Measurements from ENCODE around the gene COMT.
"Not testable (repeated sequence)": the region's sequence is repeated elsewhere in the genome, so short reads cannot be mapped to it uniquely, and the experiment has no call there.

The COMT gene

DNA sequence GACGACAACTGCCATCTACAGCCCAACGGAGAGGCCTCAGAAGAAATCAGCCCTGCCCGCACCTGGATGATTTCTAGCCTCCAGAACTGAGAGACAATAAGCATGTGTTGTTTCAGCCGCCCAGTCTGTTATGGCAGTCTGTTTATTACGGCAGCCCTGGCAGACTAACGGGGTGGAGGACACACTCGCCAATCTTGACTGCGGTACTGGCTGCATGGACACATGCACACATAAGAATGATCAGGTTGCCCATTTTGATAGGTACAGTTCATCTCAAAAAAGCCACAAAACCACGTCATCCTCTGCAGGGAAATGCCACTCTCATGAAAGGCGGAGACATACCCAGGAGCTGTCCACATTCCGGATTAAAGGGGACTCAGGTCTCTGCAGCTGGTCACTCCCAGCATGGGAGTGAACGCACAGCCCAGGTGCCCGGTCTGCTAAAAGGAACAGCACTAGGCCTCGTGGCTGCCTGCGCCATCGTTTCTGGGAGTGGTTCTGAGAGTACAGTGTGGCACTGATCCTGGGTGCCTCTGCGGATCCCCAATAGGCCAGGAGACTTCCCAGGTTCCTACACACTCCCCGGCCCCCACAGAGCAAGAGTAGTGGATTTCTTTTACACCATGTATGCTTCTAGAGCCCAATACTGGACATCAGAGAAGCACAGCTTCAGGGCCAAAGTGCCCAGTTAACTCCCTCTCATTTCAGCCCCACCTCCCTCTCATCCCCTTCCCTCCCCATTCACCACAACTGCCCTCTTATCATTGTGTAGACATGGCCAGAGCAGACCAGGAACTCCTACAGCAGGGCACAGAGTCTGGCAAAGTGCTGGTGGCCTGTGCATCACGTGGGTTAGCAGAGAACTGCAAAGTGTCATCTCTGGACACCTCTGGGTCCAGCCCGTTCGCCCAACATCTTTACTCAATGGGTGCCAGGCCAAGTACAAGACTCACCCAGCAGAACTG is 11.7 kb upstream of the COMT start:
- DNase-seq (ENCODE audit: low read depth in 2 of 2) = no peak

DNA sequence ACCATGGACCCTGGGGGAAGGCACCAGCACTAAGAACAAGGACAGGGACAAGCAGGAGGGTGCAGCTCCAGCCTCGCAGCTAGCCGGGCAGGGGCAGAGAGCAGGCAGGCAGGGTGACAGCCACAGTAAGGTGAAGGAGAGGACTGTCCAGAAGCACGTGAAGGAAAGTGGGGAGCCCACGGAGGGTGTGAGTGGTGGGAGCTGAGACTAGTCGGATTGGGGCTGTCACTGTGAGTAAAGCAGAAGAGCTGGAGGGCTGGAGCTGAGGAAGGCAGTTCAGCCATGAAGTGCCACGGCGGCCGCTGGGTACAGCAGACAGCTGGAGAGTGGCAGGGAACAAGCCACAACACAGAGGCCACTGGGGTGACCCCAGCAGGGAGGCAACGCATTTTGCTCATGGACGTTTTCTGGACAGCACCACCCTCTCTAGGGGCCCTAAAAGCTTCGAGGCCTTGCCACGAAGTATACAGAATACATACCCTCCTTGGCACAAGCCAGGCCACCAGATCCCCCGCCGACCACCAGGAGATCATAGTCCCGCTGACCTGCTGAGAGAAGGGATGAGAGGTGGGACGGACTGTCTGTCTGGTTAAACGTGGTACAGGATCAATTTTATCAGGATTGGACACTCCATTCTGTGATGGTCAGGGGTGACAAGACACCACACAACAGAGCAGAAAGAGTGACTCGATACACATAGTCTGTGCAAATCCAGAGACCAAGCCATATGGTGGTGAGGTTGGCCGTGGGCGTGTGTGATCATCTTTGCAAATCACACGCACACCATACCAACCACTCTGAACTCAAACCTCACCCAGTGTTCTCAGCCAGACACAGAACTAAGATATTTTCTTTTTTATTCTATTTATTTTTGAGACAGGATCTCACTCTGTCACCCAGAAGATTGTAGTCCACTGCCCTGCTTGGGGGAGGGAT is 10.8 kb upstream of the COMT start:
- DNase-seq (ENCODE audit: low read depth in 2 of 2) = no peak

DNA sequence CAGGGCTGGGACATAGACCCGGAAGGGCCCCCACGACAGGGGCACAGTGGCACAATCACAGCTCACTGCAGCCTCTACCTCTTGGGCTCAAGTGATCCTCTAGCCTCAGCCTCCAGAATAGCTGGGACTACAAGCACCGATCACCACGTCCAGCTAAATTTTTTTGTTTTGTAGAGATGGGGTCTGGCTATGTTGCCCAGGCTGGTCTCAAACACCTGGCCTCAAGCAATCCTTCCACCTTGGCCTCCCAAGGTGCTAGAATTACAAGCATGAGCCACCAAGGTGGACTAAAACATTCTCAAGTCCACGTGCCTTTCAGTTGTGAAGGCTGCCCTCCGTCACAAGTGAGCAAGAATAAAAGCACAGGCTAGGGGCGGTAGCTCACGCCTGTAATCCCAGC is 10.1 kb upstream of the COMT start:
- no peak for DNase-seq (ENCODE audit: low read depth in 2 of 2)

DNA sequence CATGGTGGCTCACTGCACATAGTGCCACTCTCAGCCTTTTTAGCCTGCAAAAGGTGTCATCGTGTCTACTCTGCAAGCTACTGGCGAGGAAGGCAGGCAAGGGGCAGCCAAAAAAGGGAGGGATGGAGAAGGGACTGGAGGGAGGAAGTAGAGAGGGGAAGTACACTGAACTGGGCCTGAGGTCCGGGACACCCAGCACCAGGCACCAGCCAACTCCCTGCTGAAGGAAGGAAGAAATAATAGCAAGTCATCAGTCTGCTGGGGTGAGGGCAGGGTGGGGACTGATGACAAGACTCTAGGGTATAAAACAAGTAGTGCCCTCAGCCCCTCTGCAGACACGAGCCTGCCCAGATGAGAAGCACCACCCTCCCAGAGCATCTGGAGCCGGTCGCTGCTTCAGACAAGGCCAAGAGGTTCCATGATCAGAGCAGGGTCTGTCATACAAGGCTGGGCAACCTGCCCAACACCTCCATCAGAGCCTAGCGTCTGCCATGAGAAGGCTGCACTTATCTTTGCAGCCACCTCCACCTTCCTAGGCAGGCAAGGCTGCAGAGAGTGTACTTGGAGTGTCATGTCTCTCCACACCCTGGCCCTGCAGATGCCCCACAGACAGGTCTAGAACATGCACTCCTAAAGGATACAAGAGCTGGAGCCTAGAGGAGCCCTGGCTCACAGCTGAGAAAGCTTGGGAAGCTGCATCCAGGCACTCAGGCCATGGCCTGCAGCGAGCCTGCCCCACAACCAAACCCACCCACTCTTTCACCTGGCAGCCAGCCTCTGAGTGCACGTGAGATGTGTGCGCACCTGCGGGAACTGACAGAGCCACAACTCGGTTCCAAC is 9.0 kb upstream of the COMT start:
- DNase-seq (ENCODE audit: low read depth in 2 of 2) = no peak

DNA sequence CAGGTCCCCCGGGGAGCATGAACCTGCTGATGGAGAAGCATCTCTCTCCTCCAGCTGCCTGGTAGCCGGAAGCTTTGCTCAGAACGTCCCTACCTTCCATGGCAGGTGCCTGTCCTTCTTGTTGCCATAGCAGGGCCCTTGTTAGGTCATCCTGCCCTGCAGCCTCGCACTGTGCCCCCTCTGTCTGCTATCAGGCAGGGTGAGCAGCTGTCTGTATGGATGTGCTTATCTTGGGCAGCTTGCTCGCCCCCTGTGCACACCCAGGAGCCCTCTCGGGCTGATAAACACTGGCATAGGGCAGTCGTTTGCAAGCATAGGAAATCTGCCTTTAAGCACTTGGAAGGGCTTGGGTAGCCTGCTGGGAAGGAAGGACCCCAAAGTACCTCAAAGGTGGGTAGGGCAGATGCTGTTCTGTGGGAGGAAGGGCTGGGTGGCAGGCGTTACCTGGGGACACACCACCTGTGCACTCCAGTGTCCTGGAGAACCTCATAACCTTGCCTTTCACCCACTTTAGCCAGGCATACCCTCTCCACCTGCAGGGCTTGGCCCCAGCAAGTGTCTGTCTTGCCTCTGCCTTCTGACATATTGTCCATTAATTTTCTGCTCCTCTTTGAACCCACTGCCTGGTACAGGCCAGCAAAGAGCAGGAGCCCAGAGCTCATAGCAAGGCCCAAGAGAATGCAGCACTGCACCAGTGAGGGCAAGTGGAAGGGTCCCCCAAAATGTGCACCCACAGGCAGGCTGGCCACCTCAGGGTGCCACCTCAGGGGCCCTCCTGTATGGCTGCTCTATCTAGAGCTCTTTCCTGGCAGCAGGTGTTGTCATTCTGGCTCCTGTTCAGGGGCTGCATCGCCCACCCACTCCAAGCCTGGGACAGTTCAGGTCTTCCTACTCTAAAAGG is 8.0 kb upstream of the COMT start:
- no peak for DNase-seq (ENCODE audit: low read depth in 2 of 2)

DNA sequence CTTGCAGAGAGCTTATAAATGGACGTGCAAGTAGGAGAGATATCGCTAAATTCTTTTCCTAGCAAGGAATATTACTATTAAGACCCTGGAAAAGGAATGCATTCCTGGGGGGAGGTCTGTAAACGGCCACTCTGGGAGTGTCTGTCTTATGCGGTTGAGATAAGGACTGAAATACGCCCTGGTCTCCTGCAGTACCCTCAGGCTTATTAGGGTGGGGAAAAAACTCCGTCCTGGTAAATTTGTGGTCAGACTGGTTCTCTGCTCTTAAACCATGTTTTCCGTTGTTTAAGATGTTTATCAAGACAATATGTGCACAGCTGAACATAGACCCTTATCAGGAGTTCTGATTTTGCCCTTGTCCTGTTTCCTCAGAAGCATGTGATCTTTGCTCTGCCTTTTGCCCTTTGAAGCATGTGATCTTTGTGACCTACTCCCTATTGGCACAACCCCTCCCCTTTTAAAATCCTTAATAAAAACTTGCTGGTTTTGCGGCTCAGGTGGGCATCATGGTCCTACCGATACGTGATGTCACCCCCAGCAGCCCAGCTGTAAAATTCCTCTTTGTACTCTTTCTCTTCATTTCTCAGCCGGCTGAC is 6.4 kb upstream of the COMT start:
- not testable (repeated sequence) for DNase-seq (ENCODE audit: low read depth in 2 of 2)

DNA sequence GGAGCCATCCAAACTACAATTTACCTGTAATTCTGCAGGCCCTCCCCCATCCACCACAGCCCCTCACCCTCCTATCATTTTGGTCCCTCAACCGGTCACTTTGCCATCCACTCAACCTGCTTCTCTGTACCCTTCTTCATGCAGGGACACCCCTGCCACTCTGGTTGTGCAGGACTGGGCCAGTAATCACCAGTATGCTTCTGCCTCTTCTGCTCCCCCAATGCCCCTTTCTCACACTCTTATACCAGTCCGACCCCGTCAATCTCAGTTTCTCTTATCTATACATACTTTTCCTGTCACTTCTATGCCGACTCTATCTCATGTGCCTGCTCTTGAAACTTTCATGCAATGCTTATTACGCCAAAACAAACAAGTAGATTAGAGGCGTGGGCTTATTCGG is 5.1 kb upstream of the COMT start:
- no peak for DNase-seq (ENCODE audit: low read depth in 2 of 2)

DNA sequence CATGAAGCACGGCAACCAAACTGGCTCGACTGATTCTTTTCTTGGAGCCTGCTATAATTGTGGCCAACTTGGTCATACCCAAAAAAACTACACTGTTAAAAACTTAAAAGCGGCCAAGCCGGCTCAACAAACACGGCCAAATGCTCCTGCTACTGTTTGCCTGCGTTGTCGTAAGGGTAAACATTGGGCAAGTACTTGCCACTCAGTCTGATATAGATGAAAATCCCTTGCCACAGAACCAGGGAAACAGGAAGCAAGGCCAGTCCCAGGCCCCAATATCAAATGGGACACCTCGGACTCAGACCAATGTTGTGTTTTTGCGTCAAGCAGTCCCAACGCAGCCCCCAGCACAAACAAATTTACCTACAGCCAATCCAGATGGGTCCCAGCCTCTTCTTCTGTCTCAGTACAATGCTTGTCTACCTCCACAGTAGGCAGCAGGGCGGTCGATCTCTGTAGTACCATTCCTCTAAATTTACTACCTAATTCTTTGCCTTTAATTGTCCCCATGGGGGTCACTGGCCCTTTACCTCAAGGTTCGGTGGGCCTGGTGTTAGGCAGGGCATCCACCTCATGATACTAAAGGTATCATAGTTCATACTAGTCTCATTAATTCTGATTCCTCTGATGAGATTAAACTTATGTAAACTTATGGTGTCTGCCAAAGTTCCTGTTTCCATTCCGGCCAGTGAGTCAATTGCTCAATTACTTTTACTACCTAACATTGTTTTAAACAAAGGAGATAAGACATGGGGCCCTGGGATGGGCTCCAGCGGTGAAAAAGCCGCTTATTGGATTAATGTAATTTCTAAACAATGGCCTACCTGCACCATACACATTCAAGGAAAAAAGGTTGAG is 3.7 kb upstream of the COMT start:
- no peak for DNase-seq (ENCODE audit: low read depth in 2 of 2)

DNA sequence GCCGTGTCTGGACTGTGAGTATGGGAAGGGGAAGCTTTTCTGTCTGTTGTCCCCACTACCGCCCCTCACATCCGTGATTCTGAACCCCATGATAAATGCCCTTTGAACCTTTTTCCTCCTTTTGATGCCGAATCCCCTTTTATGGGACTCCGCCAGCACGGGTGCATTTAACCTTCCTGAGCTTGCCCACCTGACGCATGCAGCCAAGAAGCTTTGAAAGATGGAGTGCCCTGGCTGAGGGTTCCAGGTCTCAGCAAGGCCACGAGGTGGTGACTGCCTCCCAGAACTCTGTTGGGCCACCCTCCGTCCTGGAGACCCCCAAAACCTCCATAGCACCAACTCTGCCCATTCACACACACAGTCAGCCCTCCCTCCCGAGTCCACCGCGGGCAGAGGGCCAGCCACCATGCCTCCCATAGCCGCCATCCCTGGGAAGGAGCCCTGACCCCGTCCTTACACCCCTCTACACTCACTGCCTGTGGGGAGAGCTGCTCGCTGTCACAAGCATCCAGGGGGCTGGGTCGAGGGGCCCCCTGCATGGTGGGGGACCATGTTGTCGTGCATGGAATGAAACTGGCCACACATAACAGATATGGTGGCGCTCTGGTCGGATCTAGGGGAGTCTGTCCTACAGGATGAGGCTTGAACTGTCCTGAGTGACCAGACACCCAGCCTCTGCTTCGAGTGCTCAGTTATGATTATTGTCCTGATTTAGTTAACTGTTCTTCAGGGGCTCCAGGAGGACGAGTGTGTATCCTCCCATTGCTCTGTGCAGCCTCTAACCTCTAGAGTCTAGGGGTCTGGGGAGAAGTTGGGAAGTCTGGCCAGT is 822 bp upstream of the COMT start:
- DNase-seq (ENCODE audit: low read depth in 2 of 2) = no peak

DNA sequence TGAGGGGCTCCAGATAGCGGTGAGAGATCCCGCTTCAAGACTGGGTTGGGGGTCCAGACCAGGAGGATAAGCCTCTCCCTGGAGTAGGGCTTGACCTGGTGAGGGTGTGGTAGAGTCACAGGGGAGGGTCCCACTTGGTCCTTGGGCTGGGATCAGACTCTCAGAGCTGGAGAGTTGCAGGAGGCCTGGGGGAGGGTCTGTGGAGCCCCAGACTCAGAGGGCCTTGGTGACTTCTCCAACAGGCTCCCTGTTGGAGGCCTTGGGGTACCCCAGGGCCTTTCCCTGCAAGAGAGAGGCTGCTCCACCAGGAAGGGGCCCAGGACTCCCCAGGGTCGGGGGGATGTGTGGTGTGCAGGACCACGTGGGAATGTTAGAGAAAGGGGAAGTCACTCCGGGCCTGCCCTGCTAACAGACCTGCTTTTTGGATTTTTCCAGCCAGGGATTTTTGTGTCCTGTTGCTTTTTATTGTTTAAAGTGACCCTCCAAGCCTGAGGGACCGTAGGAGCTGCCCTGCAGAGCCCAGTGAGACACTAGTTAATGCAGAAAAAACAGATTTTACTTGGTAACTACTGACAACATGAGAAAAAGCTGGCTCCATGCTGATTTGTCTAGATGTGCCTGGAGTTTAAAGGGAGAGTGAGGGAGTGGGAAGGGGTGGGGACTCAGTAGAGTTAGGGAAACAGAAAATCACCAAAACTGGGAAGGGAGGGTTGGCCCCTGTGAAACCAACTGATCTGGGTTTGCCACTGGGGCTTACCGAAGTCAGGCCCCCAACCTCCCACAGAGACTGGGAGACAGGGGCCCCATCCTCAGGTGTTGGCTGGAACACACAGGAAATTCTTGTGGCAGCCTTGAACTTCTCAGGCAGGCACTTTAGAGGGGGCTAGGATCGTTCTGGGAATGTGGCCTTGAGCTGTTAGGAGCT is 847 bp downstream of the COMT start:
- no peak for DNase-seq (ENCODE audit: low read depth in 2 of 2)

DNA sequence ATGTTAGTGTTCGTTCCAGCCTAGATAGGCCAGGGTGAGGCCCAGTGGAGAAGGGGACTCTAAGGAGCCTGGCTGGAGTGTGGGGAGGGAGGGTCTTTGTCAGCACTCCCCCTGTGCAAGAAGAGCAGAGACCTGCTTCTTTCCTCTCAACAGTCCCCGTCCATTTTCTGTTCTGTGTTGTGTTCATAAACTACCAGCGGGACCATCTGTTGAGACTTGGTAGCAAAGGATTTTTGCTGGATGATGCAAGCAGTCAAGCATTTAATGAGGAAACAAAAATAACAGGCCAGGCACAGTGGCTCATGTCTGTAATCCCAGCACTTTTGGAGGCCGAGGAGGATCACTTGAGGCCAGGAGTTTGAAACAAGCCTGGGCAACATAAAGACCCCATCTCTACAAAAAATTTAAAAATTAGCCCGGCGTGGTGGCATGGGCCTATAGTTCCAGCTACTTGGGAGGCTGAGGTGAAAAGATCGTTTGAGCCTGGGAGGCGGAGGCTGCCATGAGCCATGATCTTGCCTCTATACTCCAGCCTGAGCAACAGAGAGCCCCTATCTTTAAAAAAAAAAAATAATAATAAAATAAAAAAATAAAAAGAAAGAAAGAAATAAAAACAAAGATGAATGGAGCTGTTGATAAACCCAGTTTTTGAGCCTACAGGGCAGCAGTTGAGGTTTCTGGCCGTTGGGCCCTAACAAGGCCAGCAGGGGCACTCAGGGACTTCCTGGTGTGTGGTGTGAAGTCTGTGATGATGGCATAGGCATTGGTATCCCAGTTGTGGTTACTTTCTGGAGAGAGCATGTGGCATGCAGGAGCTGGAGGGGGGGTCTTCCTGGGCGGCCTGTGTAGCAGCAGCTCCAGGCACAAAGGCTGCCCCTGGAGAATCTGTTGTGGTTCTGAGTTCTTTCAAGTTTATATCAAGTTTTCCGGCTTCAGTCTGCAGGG is 1.8 kb downstream of the COMT start:
- no peak for DNase-seq (ENCODE audit: low read depth in 2 of 2)

DNA sequence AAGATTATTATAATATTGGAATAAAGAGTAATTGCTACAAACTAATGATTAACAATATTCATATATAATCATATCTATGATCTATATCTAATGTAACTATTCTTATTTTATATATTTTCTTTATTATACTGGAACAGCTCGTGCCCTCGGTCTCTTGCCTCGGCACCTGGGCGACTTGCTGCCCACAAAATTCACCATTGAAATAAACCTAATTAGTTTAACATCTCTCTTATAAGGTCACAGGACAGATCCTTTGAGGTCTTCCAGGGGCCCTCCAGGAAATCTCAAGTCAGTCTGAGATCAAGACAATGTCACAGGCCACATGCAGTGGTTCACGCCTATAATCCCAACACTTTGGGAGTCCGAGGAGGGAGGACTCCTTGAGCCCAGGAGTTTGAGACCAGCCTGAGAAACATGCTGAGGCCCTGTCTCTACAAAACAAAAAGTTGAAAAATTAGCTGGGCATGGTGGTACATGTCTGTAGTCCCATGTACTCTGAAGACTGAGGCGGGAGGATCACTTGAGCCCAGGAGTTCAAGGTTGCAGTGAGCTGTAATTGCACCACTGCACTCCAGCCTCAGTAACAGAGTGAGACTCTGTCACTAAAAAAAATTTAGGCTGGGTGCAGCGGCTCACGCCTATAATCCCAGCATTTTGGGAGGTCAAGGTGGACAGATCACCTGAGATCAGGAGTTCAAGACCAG is 6.6 kb downstream of the COMT start:
- no peak for DNase-seq (ENCODE audit: low read depth in 2 of 2)

DNA sequence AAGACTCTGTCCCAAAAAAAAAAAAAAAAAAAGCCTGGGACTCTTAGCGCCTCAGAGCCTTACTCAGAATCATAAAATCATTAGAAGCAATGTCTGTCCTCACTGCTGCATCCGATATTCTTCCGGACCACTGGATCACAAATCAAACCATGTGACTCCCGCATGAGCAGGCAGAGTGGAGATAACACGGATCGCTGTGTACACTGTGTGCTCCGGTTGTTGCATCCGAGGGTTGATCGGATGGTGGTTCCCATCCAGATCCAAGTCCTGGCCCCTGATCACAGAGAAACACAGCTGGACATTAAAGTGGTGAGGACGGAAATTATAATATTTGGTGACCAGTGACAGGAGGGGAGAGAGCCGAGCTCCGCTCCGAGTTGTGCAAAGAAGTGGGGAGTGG is 9.8 kb downstream of the COMT start:
- no peak for DNase-seq (ENCODE audit: low read depth in 2 of 2)

DNA sequence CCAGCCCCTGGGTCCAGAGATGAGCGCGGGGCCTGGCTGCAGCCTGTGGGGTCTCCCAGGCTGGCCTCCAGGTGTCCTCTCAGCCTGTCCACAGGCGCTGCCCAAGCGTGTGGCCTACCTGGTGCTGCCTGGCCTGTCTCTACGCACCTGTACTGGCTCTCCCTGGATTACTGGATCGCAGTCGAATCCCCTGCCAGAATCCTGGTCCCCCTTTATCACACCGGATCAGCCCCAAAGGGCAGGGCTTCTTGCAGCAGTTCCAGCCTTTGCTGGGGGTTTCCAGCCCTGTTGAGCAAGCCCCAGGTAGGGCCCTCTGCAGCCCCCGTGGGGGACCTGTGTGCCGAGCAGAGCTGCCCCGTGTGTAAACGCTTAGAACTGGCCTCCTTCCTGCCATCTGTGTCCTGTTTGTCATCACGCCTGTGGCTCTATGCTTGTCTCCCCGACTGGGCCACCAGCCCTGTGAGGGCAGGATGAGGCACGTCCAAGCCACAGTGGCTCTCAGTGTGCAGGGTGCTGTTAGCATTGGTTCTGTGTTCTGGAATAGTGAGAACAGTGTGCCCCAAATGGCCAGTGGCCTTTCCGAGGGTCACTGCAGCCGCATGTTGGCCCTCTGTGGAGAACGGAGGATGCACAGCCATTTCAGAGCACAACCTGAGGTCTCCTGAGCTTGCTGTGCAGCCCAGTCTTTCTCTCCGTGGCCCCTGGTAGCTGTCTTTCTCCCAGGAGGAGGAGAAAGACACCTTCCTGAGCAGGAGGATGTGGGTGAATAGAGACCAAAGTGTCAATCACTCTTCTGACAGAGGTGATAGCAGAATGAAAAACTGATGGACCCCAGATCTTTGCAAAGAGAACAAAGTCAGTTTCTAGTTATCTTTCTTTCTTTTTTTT is 13.9 kb downstream of the COMT start:
- no peak for DNase-seq (ENCODE audit: low read depth in 2 of 2)

DNA sequence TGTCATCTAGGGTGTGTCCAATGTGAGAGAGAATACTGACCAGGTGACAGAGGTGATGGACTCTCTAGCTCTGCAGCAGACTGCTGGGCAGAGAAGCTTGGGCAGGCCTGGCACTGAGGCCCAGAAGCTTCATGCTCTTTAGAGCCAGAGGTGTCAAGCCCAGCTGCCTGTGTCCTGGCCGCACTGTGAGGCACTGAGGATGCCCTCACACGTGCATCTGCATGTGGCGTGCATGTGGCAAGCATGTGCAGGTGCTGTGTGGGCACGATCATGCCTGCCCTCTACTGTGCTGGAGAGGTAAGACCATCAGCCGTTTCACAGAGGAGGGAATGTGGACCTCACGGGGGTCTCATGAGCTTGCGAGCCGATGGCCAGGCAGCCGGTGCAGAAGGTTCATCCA is 15.9 kb downstream of the COMT start:
- DNase-seq (ENCODE audit: low read depth in 2 of 2) = no peak
